NOMO-1 (cell line): ENCODE data around the gene AHCYL2.
"Not testable (repeated sequence)": the region's sequence is repeated elsewhere in the genome, so short reads cannot be mapped to it uniquely, and the experiment has no call there.

Experiments
- DNase-seq, 2 experiments: peaks; one replicate each; lab custom pipeline; 2025; ENCODE audit not compliant: unreplicated experiment in 2 of 2; lab: John Stamatoyannopoulos, UW

AHCYL2 gene

DNA sequence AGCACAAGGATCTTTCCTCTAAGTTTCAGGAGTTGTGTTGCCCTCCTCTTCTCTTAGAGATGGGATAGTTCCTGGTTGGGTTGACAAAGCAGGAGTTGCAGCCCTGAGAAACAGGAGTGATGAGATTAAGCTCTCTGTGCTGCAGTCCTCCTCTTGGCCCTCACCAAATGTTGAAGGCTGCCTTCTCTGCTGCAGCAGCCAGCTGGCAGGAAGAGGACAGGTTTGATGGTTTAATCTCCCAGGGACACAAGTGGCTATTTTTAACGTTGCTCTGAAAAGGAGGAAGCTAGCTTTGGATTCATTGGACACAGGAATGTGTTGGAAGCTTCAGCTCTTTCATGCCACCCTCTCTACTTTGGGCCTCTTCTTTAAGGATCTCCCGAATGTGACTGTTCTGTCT is 218.8 kb downstream of the AHCYL2 start:
- no peak for DNase-seq

GRCh38 chr7:129444776-129445175 is 219.9 kb downstream of the AHCYL2 start:
- DNase-seq, result not testable (repeated sequence)

DNA sequence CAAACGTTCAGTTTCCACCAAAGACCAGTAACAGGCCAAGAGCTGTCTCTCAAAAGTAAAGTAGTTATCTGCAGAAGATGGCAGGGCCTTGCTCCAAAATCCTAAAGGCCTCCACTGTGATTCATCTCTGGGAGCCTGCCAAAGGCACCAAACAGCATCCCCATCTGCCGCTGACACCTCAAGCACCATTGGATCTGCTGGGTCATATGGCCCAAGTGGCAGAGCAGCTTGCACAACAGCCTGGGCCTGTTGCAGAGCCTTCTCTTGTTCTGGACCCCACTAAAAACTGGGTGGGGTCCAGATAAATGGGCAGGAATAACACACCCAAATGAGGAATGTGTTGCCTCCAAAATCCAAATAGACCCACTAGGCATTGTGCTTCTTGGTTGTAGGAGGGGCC is 222.1 kb downstream of the AHCYL2 start:
- not testable (repeated sequence) for DNase-seq

DNA sequence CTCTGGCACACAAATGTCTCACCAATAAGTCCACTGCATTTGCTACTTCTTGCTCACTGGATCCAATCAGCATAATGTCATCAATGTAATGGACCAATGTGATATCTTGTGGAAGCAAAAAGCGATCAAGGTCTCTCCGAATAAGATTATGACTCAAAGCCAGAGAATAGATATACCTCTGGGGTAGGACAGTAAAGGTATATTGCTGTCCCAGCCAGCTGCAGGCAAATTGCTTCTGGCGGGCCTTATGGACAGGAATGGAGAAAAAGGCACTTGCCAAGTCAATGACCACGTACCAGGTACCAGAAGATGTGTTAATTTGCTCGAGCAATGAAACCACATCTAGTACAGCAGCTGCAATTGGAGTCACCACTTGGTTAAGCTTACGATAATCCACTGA is 222.6 kb downstream of the AHCYL2 start:
- DNase-seq, result not testable (repeated sequence)

- DNase-seq, result not testable (repeated sequence)
These were observed 223.8 kb downstream of the AHCYL2 start for GRCh38 chr7:129448608-129449007.

DNA sequence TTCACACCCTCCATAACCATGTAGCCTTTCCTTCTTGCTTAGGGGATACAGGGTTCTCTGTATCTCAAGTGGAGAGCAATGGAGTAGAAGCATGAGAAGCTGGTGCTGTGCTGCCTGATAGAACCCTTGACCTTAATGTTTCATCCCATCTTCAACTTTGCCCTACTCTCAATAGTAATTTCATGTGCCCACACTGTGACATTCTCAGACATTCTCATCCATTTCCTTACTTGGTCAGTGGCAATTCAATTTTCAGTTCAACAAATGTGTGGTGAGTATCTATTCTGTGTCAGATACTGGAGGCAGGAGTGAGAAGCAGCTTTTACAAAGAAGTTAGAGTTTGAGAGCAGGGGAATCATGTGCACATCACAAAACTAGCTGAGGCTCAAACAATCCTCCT is 225.5 kb downstream of the AHCYL2 start:
- no peak for DNase-seq

DNA sequence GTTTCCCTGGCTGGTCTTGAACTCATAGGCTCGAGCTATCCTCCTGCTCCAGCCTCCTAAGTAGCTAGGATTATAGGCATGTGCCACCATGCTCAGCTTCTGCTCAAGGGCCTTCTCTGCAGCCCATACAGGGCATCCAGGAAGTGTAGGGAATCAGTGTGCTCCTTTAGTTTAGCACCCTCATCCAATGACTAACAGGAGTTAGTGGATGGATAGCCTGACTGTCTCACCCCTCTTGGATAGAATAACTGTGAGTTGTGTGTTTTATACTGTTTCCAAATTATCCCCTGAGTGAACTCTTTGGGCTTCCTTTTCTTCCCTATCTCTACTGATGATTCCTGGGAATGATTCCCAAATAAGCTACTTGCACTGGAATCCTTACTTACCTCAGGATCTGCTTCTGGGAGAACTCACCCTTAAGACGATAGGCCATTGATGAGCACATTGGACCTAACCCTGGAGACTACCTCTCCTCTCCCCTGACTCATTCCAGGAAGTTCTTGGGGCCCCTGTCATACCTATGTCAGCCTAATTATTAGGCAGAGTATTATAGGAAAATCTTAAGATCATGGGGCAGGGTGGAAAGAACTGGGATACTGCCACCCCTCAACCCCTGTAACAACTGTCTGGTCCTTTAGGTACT is 227.9 kb downstream of the AHCYL2 start:
- DNase-seq, result no peak

DNA sequence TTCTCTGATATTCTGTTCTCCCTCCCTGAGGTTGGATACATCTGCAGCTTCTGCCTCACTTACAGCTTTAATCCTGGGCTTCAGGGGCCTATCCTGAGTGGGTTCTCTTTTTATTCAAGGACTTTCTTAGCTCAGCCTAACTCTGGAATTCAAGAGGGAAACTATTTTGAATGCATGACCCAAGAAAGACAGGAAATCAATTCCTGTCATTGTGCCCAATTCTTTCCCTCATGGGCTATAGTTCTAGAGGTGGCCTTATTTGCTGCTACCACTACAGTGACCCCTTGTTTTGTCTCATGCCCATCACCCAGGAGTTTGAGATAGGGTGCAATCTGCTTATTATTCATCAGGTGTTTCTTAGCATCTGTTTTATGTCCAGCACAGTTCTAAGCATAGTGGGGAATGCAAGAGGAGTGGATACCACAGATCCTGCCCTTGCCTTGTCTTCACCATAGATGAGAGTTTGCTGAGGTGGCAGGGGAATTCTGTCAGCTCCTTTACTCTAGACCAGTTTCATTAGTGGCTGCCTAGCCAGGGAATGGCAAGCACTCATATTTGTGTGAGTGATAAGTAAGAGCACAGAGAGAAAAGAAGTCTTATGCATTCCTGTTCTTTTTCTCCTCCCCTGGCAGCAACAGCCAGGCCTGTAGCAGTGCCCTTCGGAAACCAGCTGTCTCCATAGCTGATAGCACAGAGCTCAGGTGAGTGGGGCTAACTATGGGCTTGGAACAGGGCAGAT is 228.8 kb downstream of the AHCYL2 start:
- no peak for DNase-seq

- no peak for DNase-seq
These were observed 229.4 kb downstream of the AHCYL2 start for GRCh38 chr7:129454249-129454551.

DNA sequence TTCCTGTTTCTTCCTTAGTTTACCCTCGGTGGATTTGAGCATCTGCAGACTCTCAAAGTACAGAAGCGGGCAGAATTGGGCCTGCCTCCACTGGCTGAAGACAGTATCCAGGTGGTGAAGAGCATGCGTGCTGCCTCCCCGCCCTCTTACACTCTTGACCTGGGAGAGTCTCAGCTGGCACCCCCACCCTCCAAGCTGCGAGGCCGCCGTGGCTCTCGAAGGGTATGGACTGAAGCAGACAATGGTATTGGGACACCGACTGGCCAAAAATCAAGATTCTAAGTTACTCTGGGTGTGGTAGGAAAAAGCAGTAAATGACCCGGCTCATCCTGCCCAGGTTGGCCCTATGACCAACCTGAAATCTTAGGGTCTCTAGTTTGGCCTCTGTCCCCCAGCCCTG is 231.6 kb downstream of the AHCYL2 start:
- no peak for DNase-seq

- no peak for DNase-seq
These were observed 232.3 kb downstream of the AHCYL2 start for GRCh38 chr7:129457101-129457500.

DNA sequence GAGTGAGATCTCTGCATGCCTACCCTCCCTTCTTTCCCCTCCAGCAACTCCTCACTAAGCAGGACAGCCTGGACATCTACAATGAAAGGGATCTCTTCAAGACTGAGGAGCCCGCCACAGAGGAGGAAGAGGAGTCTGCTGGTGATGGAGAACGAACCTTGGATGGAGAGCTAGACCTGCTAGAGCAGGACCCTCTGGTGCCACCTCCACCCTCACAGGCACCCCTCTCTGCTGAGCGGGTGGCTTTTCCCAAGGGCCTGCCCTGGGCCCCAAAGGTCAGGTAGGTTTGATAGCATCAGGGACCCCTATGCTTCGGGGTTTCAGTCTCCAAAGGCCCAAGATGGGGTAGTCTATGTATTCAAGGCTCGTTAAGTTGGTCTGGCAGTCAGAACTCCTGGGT is 233.3 kb downstream of the AHCYL2 start:
- DNase-seq, result no peak

DNA sequence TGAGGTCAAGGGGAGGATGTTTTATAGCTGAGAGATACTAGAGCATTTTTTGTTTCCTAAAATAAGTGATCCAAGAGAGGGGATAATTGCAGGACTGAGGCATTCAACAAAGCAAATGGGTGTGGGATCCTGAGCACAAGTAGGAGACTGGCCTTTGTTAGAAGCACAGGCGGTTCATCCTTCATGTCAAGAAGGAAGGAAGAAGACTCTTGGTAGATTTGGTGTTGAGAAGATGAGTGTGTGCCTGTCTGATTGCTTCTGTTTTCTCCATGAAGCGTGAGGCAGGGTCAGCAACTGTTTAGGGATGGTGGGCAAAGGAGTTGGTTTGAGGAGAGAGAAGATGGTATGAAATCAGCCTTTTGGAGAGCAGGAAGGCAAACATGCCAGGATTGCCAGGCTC is 237.0 kb downstream of the AHCYL2 start:
- DNase-seq, result no peak

- DNase-seq, result peak in 1 of 2 experiments; percentile 37
These were observed 237.6 kb downstream of the AHCYL2 start for GRCh38 chr7:129462420-129462819.

DNA sequence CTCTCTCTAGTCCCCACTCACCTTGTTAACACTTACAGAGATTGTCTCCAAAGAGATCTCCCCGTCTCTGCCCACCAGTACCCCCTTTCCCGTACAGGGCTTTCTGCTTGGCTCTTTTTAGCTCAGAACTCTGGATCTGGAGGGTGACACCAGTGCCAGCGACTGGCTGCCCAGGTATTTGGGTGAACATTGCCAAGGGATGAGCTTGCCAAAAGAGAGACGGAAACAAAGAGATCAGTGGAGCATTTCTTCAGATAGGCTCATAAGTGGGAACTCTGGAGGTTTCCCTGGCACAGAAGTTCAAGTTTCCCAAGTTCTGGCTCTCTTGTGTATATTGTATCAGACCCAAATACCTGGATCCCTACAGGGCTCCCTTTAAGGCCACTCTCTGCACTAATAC is 239.4 kb downstream of the AHCYL2 start:
- DNase-seq, result no peak

DNA sequence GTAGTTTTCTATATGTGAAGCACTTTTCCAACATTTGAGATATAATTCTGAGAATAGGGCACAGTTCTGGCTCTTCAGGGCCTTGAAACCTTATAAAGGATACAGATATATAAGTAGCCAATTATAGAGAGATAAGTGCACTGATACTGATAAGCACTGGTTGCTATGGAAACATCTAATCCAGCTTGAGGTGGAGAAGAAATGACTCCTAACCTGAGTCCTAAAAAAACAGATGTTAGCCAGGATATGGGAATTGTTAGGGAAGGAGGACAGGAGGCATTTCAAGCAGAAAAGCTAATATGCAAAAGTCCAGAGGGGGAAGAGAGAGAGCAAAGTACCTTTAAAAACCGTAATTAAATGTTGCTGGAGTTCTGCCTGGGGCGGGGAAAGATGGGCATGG is 240.2 kb downstream of the AHCYL2 start:
- no peak for DNase-seq

DNA sequence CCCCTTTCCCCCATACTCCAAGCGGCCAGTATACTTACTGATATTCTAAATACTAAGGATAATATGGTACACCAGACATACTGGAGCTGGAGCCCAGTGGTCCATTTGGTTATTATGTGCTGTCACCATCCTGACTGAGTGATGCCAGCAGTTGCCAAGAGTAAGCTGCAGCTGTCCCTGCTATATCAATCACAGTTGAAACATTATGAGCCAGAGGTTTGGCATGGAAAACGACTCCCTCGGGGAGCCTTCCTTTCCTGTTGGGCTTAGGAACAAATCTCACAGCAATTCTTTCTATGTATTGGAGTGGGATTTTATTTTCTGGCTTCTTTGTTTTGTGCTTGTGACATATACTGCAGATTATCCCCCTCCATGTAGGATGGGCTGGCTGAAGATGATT is 242.0 kb downstream of the AHCYL2 start:
- DNase-seq, result no peak

GRCh38 chr7:129468087-129468486 is 243.3 kb downstream of the AHCYL2 start:
- no peak for DNase-seq

DNA sequence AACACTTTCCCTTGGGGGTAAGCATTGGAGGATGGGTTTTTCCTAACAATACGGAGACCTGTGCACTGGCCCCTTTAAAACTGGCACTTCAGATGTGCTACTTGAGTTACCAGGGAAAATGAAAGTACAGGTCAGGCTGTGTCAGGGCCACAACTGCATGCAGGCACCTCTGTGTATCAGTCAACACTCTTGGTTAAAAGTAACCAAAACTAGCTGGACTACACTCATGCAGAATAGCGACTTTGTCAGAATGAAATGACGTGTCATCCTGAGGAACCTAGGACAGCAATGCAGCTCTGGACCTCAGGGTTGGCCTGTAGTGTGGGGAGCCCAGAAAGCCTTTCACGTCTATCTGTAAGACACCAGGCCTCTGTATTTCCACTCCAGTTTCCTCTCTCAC is 243.7 kb downstream of the AHCYL2 start:
- DNase-seq, result no peak

DNA sequence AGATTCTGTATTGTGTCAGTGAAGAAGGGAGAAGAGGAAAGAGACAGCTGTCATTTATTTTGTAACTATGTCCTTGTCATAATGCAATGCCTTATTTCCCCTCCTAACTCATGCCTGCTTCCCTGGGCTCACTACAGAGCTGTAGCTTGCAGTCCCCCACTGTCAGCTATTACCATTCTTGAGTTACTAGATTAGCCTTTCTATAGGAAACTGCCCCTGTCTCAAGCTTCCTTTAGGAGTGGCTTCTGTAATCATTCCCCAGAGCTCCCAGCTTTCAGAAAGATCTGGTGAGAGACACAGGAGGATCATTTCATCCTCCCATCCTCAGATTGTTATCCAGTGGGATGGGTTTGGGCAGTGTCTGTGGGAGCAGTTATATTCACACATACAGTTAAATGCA is 245.1 kb downstream of the AHCYL2 start:
- no peak for DNase-seq

DNA sequence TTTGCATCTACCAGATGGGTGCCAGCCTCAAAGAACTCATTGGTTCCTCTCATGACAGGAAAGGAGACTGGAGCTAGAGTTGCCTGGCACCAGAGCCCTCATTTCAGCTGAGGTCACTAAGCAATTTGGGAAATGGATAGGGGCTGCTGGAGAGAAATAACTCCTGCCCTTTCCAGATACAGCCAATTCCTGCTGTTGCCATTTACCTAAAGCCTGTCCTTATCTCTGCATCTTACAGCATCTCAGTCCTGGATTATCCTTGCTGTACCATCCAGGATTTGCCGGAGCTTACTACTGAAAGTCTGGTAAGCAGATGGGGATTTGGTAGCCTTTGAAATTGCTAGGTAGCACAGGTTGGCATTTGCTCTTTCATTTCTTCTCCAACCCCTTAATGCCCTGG is 245.6 kb downstream of the AHCYL2 start:
- DNase-seq, result no peak

GRCh38 chr7:129471402-129471827 is 246.6 kb downstream of the AHCYL2 start:
- DNase-seq, result no peak

DNA sequence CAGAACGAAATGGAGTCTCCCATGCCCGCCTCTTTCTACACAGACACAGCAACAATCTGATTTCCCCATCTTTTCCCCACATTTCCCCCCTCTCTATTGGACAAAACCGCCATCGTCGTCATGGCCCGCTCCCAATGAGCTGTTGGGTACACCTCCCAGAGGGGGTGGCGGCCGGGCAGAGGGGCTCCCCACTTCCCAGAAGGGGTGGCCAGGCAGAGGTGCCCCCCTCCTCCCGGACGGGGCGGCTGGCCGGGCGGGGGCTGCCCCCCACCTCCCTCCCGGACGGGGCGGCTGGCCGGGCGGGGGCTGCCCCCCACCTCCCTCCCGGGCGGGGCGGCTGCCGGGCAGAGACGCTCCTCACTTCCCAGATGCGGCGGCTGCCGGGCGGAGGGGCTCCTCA is 251.1 kb downstream of the AHCYL2 start:
- DNase-seq, result not testable (repeated sequence)
